ENCODE data around the gene RAD51B.

The RAD51B gene

GRCh38 chr14:68656452-68656851, 836.9 kb downstream of the RAD51B start:
- in situ Hi-C loops (cut with HindIII; ENCODE audit: low sequenced_read_pairs): no loop called here
- DNase-seq (ENCODE audit: low read depth, low spot score): no peak
- no peak overlapping the region for H3K4me3 ChIP-seq (ENCODE audit: low read depth, low read length)
- TF ChIP-seq CTCF (IDR thresholded peaks at IDR 0.05; ENCODE audit: low read depth, low read length): no peak

- TF ChIP-seq CTCF (IDR thresholded peaks at IDR 0.05; ENCODE audit: low read depth, low read length): no peak
- DNase-seq (ENCODE audit: low read depth, low spot score): no peak
- in situ Hi-C loops (cut with HindIII; ENCODE audit: low sequenced_read_pairs): no loop called here
- H3K4me3 ChIP-seq (ENCODE audit: low read depth, low read length): no peak overlapping the region
Measured at GRCh38 chr14:68657300-68658028, 837.9 kb downstream of the RAD51B start.

- no peak overlapping the region for H3K4me3 ChIP-seq (ENCODE audit: low read depth, low read length)
- in situ Hi-C loops (cut with HindIII; ENCODE audit: low sequenced_read_pairs): no loop called here
- no peak for TF ChIP-seq CTCF (IDR thresholded peaks at IDR 0.05; ENCODE audit: low read depth, low read length)
- DNase-seq (ENCODE audit: low read depth, low spot score): no peak
Measured at GRCh38 chr14:68658029-68658509, 838.5 kb downstream of the RAD51B start.

GRCh38 chr14:68658943-68659931, 839.7 kb downstream of the RAD51B start:
- no peak overlapping the region for H3K4me3 ChIP-seq (ENCODE audit: low read depth, low read length)
- peak; percentile 32 for DNase-seq (ENCODE audit: low read depth, low spot score)
- in situ Hi-C loops (cut with HindIII; ENCODE audit: low sequenced_read_pairs): no loop called here
- no peak for TF ChIP-seq CTCF (IDR thresholded peaks at IDR 0.05; ENCODE audit: low read depth, low read length)

GRCh38 chr14:68660495-68660894, 840.9 kb downstream of the RAD51B start:
- no peak for DNase-seq (ENCODE audit: low read depth, low spot score)
- no peak overlapping the region for H3K4me3 ChIP-seq (ENCODE audit: low read depth, low read length)
- in situ Hi-C loops (cut with HindIII; ENCODE audit: low sequenced_read_pairs): no loop called here
- no peak for TF ChIP-seq CTCF (IDR thresholded peaks at IDR 0.05; ENCODE audit: low read depth, low read length)
